Purkinje cell (primary cell): Measurements from ENCODE around the gene ZNF324. TPM values are rescaled to one million over a fixed set of nuclear protein-coding genes. Genes with fewer than 3 reads are reported as not detected.

Experiments used
- polyA plus RNA-seq: library from polyadenylated mRNA; unstranded; fragments of >200 nt; fragmentation: Nextera tagmentation; gene quantifications from 2 replicates; pipeline ENCODE4 v1.2.1, GENCODE V29; 2014

ZNF324 gene
- polyA plus RNA-seq: 0.94 and 2.4 TPM in 2 replicates

DNA sequence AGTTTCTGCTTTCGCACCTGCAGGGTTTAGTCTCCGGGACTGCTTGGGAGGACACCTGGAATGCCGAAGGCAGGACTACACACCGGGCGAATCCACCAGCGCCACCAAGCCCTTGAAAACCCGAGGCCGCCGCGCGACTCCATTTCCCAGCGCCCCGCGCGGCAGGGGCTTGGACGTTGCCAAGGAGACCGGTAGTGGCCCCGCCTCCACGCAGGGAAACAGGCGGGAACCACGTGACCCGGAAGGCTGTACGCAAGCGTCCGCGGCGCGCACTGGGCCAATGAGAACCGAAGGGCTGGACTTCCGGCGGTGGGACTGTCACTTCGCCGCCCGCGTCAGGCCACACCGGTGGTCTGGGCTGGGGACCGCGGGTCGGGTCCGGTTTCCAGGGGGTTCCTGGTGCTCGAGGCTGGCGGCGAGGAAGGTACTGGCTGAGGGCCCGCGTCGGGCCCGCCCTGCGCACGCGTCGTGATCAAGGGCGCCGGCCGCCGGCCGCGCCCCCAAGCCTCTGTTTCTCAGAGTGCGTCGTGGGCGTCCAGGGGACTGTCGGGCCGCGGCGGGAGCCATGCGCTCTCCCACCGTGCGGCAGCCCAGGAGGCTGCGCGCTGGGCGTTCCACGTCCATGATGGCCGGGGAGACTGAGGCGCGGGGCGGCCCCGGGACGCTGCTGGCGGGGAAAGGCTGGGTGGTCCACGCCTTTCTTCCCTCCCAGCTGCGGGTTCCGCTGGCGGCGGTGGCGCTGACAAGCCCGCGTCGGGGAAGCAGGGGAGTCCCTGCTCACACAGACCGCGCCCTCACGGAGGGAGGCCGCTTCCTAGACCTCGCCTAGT, at the start of gene ZNF324:
TSS of gene ZNF324 (plus strand) at position 321 of the 830 bp plus-strand sequence. CDS start 2,106 bp downstream, outside the sequence.

DNA sequence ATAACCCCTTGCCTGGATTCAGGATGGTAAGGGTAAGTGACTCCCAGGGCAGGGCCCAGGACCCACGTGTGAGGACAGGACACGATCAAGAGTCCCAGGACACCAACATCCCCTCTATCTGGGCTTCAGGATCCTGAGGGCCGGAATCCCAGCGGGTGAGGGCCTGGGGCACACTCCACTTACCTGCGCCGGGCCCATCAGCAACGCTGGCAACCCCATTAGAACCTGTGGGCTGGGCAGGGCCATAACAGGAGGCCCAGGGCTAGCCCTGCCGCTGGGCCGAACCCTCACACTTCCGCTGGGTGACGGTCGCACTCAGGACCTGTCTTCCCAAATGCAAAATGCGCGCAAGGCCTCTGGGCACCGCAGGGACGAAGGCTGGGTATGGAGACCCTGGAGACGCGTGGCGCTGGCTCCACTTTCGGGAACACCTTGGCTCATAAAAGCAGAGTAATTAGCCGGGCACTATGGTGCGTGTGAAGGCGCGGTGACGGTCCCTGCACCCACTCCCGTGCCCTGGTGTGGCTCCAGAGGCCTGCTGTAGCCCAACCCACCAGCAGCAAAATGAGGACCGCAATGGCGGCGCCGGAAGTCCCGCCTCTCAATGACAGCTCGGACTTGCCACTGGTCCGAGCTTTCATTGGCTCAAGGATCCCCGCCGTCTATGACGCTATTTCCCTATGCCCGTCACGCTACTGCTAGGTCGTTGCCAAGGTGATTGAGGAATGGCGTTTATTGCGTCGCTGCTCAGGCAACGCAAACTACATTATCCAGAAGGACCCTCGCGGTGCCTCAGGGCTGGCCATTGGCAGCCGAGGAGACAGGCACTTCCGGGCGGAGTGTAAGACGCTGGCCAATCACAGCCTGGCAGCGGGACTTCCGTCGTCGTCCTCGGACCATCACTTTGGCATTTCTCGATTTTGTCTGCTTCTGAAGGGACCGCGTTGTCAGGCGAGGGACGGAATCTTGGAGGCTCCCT, 27.0 kb upstream of the ZNF324 start, which contains the start of gene ZNF132:
TSS of gene ZNF132 (minus strand) at position 578 of the 979 bp plus-strand sequence. CDS start at position 246, 332 bp downstream.

DNA sequence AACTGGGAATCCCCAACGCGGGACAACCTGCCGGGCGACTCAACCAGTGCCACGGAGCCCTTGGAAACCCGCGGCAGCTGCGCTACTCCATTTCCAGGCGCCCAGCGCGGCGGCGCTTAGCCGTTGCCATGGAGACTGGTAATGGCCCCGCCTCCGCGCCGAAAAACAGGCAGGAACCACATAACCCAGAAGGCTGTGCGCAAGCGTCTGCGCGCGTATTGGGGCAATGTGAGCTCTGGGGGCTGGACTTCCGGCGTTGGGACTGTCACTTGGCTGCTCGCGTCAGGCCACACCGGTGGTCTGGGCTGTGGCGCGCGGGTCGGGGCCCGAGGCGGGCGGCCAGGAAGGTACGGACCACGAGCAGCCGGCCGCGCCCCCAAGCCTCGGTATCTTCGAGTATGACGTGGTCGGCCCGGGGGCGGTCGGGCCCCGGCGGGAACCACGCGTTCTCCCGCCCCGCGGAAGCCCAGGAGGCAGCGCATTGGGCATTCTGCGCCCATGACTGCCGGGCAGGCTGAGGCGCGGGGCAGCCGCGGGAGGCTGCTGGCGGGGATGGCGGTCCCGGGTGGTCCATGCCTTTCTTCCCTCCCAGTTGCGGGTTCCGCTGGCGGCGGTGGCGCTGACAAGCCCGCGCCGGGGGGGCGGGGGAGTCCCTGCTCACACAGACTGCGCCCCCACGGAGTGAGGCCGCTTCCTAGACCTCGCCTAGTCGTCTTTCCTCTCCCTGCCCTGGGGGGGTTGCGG, 15.3 kb upstream of the ZNF324 start, which contains the start of gene ZNF324B:
TSS of gene ZNF324B (plus strand) at position 265 of the 744 bp plus-strand sequence. CDS start 2,080 bp downstream, outside the sequence.

DNA sequence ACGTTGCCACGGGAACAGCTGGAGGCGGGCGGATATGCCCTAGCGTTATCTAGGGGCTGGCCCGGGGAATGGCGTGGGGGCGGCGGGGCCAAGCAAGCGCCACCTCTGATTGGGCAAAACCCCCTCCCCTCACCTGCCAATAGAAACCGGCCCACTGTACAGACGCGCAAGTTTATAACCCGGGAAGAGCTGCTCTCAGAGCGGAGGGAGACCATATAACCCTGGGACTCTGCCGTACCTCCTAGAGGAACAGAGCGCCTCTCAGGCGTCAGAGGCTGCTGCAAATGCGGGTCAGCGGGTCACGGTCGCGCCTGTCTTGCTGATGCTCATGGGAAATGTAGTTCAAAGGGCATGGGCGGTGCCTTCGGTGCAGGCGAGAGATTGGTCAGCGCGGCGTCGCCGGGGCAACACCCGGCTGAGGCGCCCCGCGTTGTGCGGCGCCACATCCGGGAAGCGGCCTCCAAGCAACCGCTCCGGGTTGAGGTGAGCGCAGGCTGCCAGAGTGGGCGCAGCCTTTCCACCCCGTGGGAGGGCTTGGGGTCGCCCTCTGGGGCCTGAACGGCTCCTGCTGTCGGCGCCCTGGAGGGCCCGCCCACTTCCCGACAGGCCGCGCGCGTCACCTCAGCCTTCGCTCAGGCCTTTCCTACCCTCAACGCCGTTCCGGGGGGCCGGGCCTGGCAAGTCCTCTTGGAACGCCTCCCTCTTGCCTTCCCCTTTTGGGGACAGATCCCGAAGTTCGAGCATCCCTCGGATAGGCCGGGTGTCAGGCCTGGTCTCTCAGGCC, 9.0 kb downstream of the ZNF324 start, which contains the start of gene ZNF446:
TSS of gene ZNF446 (plus strand) at position 639 of the 784 bp plus-strand sequence. CDS start 867 bp downstream, outside the sequence.

DNA sequence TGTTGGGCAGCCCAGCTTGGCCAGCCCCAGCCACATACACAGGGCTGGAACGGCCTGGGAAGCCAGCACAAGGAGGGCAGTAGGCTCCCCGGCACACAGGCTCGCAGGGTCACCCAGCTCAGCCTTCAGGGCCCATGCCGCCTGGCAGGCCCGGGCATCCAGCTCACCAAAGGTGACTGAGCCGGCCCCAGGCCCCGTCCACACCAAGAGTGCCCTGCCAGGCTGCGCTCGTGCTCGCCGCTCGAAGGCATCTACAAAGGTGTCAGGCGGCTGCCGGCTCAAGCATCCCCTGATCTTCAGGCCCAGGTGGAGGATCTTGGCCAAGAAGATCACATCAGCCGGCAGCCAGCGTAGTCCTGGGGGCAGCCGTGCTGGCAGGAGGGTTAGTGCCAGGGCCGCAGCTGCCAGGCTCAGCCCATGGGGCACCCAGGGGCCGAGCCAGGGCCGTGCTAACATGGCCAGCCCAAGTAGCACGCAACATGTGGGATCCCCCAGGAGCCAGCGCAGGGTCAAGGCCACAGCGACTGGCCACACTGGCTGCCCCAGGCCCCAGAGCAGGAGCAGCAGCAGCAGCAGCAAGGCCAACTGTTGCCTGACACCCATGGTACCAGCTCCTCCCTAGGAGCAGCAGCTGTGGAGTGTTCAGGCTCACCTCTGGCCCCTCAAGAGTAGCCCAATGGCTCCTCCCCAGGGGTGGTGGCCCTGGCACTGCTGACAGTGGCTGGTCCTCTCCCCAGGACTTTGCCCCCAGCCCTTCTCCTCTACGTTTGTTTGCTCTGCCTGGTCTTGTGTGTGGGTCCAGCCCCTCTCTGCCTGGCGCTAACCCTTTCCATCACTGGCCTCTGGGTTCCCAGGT, 44.7 kb downstream of the ZNF324 start, which contains the start of gene SLC27A5:
TSS of gene SLC27A5 (minus strand) at position 640 of the 856 bp plus-strand sequence. CDS start at position 603, 37 bp downstream.

DNA sequence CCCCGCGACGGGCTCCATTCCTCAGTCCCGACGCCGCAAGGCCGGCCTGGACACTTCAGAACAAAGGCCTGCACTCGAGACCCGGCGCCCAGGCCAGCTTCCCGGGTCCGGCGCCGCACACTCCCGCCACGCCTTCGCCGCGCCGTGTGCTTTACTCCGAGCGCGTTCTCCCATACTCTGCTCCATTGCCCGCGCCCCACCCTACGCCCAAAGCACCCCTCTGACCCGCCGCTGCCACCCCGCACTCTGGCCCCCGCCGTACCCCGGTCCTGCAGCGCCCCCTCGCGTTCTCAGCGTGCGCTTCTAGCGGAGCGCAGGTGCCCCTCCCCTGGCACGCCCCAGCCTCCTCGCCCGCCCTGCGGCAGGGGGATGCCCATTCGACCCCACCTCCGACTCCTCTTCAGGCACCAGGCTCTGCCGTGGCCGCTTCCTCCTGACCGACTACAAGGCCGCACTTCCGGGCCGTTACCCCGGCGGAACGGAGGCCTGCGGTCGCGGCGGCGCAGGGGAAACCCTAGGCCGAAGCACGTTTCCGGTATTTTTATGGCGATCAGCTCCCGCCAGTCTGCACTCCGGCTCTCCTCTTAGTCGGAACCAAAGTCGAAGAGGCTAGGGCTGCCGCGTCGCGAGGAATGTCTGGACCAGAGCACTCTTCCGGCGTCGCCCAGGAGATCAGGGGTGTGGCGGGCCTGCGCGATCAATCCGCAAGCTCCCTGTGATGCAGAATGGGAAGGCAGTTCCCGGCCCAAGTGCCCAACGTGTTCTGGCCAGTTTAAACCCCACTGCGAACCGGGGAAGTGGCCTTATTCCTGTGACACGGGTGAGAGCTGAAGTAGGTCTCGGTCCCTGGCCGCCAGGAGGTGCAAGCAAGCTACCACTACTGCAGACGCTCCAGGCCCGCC, 52.7 kb downstream of the ZNF324 start, which contains the start of gene ZBTB45:
TSS of gene ZBTB45 (minus strand) at position 456 of the 902 bp plus-strand sequence. CDS start 2,137 bp downstream, outside the sequence.

Other genes with a start within 250 kb of the ZNF324 start
- 18.3 and 31.5 TPM in 2 replicates for gene ZNF544, start 238.2 kb upstream of the ZNF324 start, polyA plus RNA-seq
- gene ZNF8, start 188.1 kb upstream of the ZNF324 start, polyA plus RNA-seq: 0.55 and 1.3 TPM in 2 replicates
- 113 and 115 TPM in 2 replicates for gene ERVK3-1, start 161.7 kb upstream of the ZNF324 start, polyA plus RNA-seq
- gene ZSCAN22, start 140.1 kb upstream of the ZNF324 start, polyA plus RNA-seq: 0.51 TPM in 1 of 2 replicates, not detected in the other
- 0.66 TPM in 1 of 2 replicates, not detected in the other for gene A1BG, start 113.6 kb upstream of the ZNF324 start, polyA plus RNA-seq
- gene ZNF497, start 104.3 kb upstream of the ZNF324 start, polyA plus RNA-seq: 0.09 and 0.14 TPM in 2 replicates
- not detected in 2 replicates for gene ZNF837, start 86.0 kb upstream of the ZNF324 start, polyA plus RNA-seq
- gene RPS5, start 79.8 kb upstream of the ZNF324 start, polyA plus RNA-seq: 419 and 449 TPM in 2 replicates
- gene RNF225, start 71.4 kb upstream of the ZNF324 start, polyA plus RNA-seq: not detected in 2 replicates
- 3.9 and 8.9 TPM in 2 replicates for gene ZNF584, start 58.4 kb upstream of the ZNF324 start, polyA plus RNA-seq
- 1.0 and 2.4 TPM in 2 replicates for gene ZNF132, start 26.9 kb upstream of the ZNF324 start, polyA plus RNA-seq
- 0.07 TPM in 1 of 2 replicates, not detected in the other for gene ZNF324B, start 15.5 kb upstream of the ZNF324 start, polyA plus RNA-seq
- 1.5 and 2.1 TPM in 2 replicates for gene ZNF446, start 9.3 kb downstream of the ZNF324 start, polyA plus RNA-seq
- gene SLC27A5, start 44.9 kb downstream of the ZNF324 start, polyA plus RNA-seq: 36.9 and 41.6 TPM in 2 replicates
- gene ZBTB45, start 52.7 kb downstream of the ZNF324 start, polyA plus RNA-seq: 0.29 and 0.50 TPM in 2 replicates
- 25.8 and 31.4 TPM in 2 replicates for gene TRIM28, start 77.0 kb downstream of the ZNF324 start, polyA plus RNA-seq
- gene CHMP2A, start 88.0 kb downstream of the ZNF324 start, polyA plus RNA-seq: 210 and 234 TPM in 2 replicates
- gene UBE2M, start 91.5 kb downstream of the ZNF324 start, polyA plus RNA-seq: 6.2 and 12.5 TPM in 2 replicates
- gene MZF1, start 106.3 kb downstream of the ZNF324 start, polyA plus RNA-seq: 1.3 and 2.5 TPM in 2 replicates